ENCODE data around the gene SPN.

Gene SPN

DNA sequence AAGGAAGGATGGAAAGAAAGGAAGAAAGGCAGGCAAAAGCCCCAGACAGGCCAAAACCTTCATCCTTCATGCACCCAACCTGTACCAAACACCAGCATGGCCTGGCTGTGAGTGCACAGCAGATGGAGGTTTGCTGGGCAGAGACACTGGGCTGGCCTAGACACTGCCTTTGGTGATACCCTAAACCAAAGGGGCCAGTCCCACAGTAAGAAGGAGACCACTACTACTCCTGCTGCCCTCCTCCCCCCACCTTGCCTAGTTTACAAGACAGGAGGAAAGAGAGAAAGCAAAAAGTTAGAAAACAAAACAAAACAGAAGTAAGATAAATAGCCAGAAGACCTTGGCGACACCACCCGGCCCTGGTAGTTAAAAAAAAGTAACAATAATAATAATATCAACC lies 35.0 kb downstream of the SPN start:
- TF ChIP-seq GABPA (IDR thresholded peaks at IDR 0.05; ENCODE audit: low read depth) = no peak
- TF ChIP-seq, protein P1, sequence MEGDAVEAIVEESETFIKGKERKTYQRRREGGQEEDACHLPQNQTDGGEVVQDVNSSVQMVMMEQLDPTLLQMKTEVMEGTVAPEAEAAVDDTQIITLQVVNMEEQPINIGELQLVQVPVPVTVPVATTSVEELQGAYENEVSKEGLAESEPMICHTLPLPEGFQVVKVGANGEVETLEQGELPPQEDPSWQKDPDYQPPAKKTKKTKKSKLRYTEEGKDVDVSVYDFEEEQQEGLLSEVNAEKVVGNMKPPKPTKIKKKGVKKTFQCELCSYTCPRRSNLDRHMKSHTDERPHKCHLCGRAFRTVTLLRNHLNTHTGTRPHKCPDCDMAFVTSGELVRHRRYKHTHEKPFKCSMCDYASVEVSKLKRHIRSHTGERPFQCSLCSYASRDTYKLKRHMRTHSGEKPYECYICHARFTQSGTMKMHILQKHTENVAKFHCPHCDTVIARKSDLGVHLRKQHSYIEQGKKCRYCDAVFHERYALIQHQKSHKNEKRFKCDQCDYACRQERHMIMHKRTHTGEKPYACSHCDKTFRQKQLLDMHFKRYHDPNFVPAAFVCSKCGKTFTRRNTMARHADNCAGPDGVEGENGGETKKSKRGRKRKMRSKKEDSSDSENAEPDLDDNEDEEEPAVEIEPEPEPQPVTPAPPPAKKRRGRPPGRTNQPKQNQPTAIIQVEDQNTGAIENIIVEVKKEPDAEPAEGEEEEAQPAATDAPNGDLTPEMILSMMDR (IDR thresholded peaks at IDR 0.05; ENCODE audit: insufficient read depth, low read length) = no peak
- H3K4me3 ChIP-seq (replicated peaks; ENCODE audit: insufficient read depth, low read length) = no peak overlapping the region
- DNase-seq (ENCODE audit: low read depth in 1 of 2, low spot score in 1 of 2) = no peak
- H3K27ac ChIP-seq (replicated peaks) = no peak overlapping the region
- H3K27me3 ChIP-seq (ENCODE audit: insufficient read depth, poor library complexity, severe bottlenecking) = no peaks in the 10 kb centered on the region

GRCh38 chr16:29698484-29699323 lies 35.7 kb downstream of the SPN start:
- H3K27ac ChIP-seq (replicated peaks) = no peak overlapping the region
- H3K4me3 ChIP-seq (replicated peaks; ENCODE audit: insufficient read depth, low read length) = no peak overlapping the region
- peak; percentile 27; the same call in 1 of the 2 replicates for TF ChIP-seq POLR2AphosphoS5 (IDR thresholded peaks at IDR 0.05; ENCODE audit: low read depth)
- no peak for TF ChIP-seq GABPA (IDR thresholded peaks at IDR 0.05; ENCODE audit: low read depth)
- no peak for DNase-seq (ENCODE audit: low read depth in 1 of 2, low spot score in 1 of 2)
- H3K27me3 ChIP-seq (ENCODE audit: insufficient read depth, poor library complexity, severe bottlenecking) = no peaks in the 10 kb centered on the region

- Histone ChIP-seq H3K4me3 (replicated peaks; ENCODE audit: insufficient read depth, low read length) (no peak overlapping the region), H3K27ac (replicated peaks) (no peak overlapping the region), H3K27me3 (ENCODE audit: insufficient read depth, poor library complexity, severe bottlenecking) (no peaks in the 10 kb centered on the region)
- no peak for DNase-seq (ENCODE audit: low read depth in 1 of 2, low spot score in 1 of 2)
- TF ChIP-seq POLR2AphosphoS5 (IDR thresholded peaks at IDR 0.05; ENCODE audit: low read depth) = no peak
Measured at GRCh38 chr16:29699324-29700219, 36.5 kb downstream of the SPN start.

DNA sequence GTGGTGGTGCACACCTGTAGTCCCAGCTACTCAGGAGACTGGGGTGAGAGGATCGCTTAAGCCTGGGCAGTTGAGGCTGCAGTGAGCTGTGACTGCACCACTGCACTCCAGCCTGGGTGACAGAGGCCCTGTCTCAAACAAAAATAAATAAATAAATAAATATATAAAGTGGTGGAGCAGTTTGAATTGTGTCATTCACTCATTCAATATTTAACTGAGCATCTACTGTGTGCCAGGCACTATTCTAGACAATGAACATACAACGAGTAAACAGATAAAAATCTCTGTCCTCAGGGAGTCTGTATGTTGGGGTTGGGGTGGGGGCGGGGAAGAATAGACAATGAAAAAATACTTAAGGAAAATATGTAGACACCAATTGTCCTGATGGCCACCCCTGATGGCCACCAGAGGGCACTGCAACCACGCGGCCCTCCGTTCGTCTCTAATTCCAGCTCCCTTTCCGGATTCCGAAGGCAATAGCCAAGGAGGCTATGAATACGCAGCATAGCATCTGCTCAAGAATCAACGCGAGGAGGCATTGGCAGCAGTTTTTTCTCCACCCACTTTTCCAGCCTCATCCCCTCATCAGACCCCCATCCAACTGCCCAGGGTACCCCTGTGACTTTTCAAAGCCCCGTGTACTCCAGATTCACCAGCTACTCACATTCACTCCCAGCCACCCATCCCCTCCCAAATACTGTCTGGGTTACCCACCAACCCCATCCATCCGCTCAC lies 37.4 kb downstream of the SPN start:
- Histone ChIP-seq H3K27ac (replicated peaks) (no peak overlapping the region), H3K27me3 (ENCODE audit: insufficient read depth, poor library complexity, severe bottlenecking) (no peaks in the 10 kb centered on the region), H3K4me3 (replicated peaks; ENCODE audit: insufficient read depth, low read length) (no peak overlapping the region)
- peak; percentile 50 to 78 for DNase-seq (ENCODE audit: low read depth in 1 of 2, low spot score in 1 of 2)
- TF ChIP-seq SPI1 (IDR thresholded peaks at IDR 0.05; ENCODE audit: borderline replicate concordance, low read depth) (no peak), GABPA (IDR thresholded peaks at IDR 0.05; ENCODE audit: low read depth) (no peak), POLR2AphosphoS5 (IDR thresholded peaks at IDR 0.05; ENCODE audit: low read depth) (no peak)
- TF ChIP-seq, protein P1 (IDR thresholded peaks at IDR 0.05; ENCODE audit: insufficient read depth, low read length) = peak; percentile 96
- TF ChIP-seq, protein P2, sequence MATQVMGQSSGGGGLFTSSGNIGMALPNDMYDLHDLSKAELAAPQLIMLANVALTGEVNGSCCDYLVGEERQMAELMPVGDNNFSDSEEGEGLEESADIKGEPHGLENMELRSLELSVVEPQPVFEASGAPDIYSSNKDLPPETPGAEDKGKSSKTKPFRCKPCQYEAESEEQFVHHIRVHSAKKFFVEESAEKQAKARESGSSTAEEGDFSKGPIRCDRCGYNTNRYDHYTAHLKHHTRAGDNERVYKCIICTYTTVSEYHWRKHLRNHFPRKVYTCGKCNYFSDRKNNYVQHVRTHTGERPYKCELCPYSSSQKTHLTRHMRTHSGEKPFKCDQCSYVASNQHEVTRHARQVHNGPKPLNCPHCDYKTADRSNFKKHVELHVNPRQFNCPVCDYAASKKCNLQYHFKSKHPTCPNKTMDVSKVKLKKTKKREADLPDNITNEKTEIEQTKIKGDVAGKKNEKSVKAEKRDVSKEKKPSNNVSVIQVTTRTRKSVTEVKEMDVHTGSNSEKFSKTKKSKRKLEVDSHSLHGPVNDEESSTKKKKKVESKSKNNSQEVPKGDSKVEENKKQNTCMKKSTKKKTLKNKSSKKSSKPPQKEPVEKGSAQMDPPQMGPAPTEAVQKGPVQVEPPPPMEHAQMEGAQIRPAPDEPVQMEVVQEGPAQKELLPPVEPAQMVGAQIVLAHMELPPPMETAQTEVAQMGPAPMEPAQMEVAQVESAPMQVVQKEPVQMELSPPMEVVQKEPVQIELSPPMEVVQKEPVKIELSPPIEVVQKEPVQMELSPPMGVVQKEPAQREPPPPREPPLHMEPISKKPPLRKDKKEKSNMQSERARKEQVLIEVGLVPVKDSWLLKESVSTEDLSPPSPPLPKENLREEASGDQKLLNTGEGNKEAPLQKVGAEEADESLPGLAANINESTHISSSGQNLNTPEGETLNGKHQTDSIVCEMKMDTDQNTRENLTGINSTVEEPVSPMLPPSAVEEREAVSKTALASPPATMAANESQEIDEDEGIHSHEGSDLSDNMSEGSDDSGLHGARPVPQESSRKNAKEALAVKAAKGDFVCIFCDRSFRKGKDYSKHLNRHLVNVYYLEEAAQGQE (IDR thresholded peaks at IDR 0.05; ENCODE audit: insufficient replicate concordance, low read depth) = no peak

DNA sequence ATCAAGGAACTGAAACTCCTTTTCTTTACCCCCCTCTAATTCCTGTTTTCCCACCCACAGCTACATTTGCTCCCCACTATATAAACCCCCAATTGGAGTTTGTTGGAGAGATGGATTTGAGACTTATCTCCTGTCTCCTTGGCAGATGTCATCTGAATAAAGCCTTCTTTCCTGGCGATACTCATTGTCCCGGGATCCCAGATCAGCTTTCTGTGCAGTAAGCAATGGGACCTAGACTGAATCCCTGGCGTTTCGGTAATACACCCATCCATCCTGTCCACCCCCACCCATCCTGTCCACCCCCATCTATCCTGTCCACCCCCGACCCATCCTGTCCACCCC lies 38.1 kb downstream of the SPN start:
- Histone ChIP-seq H3K27ac (replicated peaks) (no peak overlapping the region), H3K4me3 (replicated peaks; ENCODE audit: insufficient read depth, low read length) (no peak overlapping the region), H3K27me3 (ENCODE audit: insufficient read depth, poor library complexity, severe bottlenecking) (no peaks in the 10 kb centered on the region)
- DNase-seq (ENCODE audit: low read depth in 1 of 2, low spot score in 1 of 2) = no peak
- no peak for TF ChIP-seq GABPA (IDR thresholded peaks at IDR 0.05; ENCODE audit: low read depth)
